ENCODE measurements around the gene CD84.

CD84 gene

DNA sequence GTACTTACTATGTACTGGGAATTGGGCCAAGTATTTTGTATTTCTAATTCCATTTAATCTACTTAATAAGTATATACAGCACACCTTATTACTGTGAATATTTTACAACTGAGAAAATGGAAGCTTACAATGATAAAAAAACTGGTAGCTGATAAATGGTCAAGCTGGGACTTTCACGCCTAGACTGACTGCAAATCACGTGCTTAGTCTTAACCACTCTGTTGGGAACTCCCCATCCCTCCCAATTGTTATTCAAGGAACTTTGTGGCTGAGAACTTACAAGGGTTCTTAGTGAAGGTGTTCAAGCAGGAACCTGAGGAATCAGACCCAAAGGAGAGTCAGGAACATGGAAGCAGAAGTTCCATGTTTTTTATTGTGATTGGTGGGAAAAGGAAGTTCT, 26.9 kb downstream of the CD84 start:
- no peak overlapping the region for H3K4ac ChIP-seq (ENCODE audit: low read depth, low read length)
- no peak overlapping the region for H3K27ac ChIP-seq (ENCODE audit: low read depth, low read length)
- H3K4me2 ChIP-seq (ENCODE audit: low read length), result no peak overlapping the region
- H3K79me1 ChIP-seq (ENCODE audit: low read length), result no peaks in the 10 kb centered on the region
- no peak overlapping the region for H4K91ac ChIP-seq (ENCODE audit: low read depth, low read length)
- no peak for DNase-seq
- no peak overlapping the region for H3K9ac ChIP-seq (ENCODE audit: low read length)
- H3K18ac ChIP-seq (ENCODE audit: low read length), result no peak overlapping the region
- no peak overlapping the region for H4K12ac ChIP-seq (ENCODE audit: low read depth, low read length)
- no peak overlapping the region for H2BK12ac ChIP-seq (ENCODE audit: low read length)
- H3K79me2 ChIP-seq (ENCODE audit: control insufficient read depth, insufficient read depth, low read length, poor library complexity), result no peaks in the 10 kb centered on the region
- H2BK5ac ChIP-seq (ENCODE audit: low read depth, low read length, poor library complexity), result no peak overlapping the region
- no peak overlapping the region for H3K14ac ChIP-seq (ENCODE audit: low read length)
- WGBS (ENCODE audit: extremely low coverage, insufficient coverage, insufficient read length), result no CpG with 5 or more reads among the region's 2 CpGs
- no peaks in the 10 kb centered on the region for H3K27me3 ChIP-seq (ENCODE audit: insufficient read depth, low read length)
- no peak overlapping the region for H3K4me3 ChIP-seq (ENCODE audit: low read depth, low read length)
- no peak overlapping the region for H4K8ac ChIP-seq (ENCODE audit: low read depth, low read length)
- no peaks in the 10 kb centered on the region for H3K36me3 ChIP-seq (ENCODE audit: control insufficient read depth in 1 of 2, insufficient read depth in 2 of 2, low read length in 2 of 2)
- H3K4me1 ChIP-seq (ENCODE audit: control insufficient read depth in 1 of 2, insufficient read depth in 2 of 2, low read length in 2 of 2), result no peaks in the 10 kb centered on the region
- H3K9me3 ChIP-seq (ENCODE audit: insufficient read depth, low read depth, low read length), result no peaks in the 10 kb centered on the region
- no peak overlapping the region for H3K23ac ChIP-seq (ENCODE audit: low read length)
- H2BK120ac ChIP-seq (ENCODE audit: insufficient read depth, low read length, poor library complexity), result no peak overlapping the region
- H2AK5ac ChIP-seq (ENCODE audit: low read length), result no peak overlapping the region
- H2AFZ ChIP-seq (ENCODE audit: insufficient read depth, low read length, poor library complexity), result no peak overlapping the region

DNA sequence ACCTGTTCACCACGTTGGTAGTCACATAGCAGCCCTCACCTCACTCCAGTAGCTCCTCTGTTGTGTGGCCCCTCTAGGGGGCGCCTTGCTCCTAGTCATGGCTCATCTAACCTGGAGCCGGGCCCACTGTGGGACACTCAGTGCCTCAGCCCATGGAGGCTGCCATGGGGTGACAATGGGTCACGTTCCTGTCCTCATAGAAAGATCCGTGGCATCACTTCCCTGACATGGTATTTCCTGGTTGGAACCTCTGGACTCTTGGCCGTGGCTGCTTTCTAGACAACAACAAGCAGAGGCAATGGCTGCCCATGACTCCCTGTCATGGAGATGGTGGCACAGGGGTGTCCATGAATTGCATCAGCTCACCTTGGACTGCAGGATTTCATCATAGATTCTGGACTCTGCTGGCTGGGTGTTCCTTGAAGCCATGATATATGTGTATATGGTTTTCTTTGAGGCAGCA, 28.7 kb downstream of the CD84 start:
- Histone ChIP-seq H4K12ac (ENCODE audit: low read depth, low read length) (no peak overlapping the region), H3K23ac (ENCODE audit: low read length) (no peak overlapping the region), H3K27me3 (ENCODE audit: insufficient read depth, low read length) (no peaks in the 10 kb centered on the region), H3K36me3 (ENCODE audit: control insufficient read depth in 1 of 2, insufficient read depth in 2 of 2, low read length in 2 of 2) (no peaks in the 10 kb centered on the region), H3K4me2 (ENCODE audit: low read length) (no peak overlapping the region), H2BK5ac (ENCODE audit: low read depth, low read length, poor library complexity) (no peak overlapping the region), H2BK12ac (ENCODE audit: low read length) (no peak overlapping the region), H3K4me3 (ENCODE audit: low read depth, low read length) (no peak overlapping the region), H3K9ac (ENCODE audit: low read length) (no peak overlapping the region), H2BK120ac (ENCODE audit: insufficient read depth, low read length, poor library complexity) (no peak overlapping the region), H3K4ac (ENCODE audit: low read depth, low read length) (no peak overlapping the region), H3K27ac (ENCODE audit: low read depth, low read length) (no peak overlapping the region), H4K91ac (ENCODE audit: low read depth, low read length) (no peak overlapping the region), H2AFZ (ENCODE audit: insufficient read depth, low read length, poor library complexity) (no peak overlapping the region), H3K79me2 (ENCODE audit: control insufficient read depth, insufficient read depth, low read length, poor library complexity) (no peaks in the 10 kb centered on the region), H3K18ac (ENCODE audit: low read length) (no peak overlapping the region), H3K14ac (ENCODE audit: low read length) (no peak overlapping the region), H2AK5ac (ENCODE audit: low read length) (no peak overlapping the region), H3K4me1 (ENCODE audit: control insufficient read depth in 1 of 2, insufficient read depth in 2 of 2, low read length in 2 of 2) (no peaks in the 10 kb centered on the region), H3K9me3 (ENCODE audit: insufficient read depth, low read depth, low read length) (no peaks in the 10 kb centered on the region), H3K79me1 (ENCODE audit: low read length) (no peaks in the 10 kb centered on the region), H4K8ac (ENCODE audit: low read depth, low read length) (no peak overlapping the region)
- no CpG with 5 or more reads among the region's 6 CpGs for WGBS (ENCODE audit: extremely low coverage, insufficient coverage, insufficient read length)
- no peak for DNase-seq

- no peak overlapping the region for H2BK12ac ChIP-seq (ENCODE audit: low read length)
- no peak overlapping the region for H3K4me2 ChIP-seq (ENCODE audit: low read length)
- H3K27me3 ChIP-seq (ENCODE audit: insufficient read depth, low read length), result no peaks in the 10 kb centered on the region
- H3K79me1 ChIP-seq (ENCODE audit: low read length), result no peaks in the 10 kb centered on the region
- H3K18ac ChIP-seq (ENCODE audit: low read length), result no peak overlapping the region
- H2AFZ ChIP-seq (ENCODE audit: insufficient read depth, low read length, poor library complexity), result no peak overlapping the region
- H3K4me1 ChIP-seq (ENCODE audit: control insufficient read depth in 1 of 2, insufficient read depth in 2 of 2, low read length in 2 of 2), result no peaks in the 10 kb centered on the region
- no peak overlapping the region for H3K14ac ChIP-seq (ENCODE audit: low read length)
- no peak for DNase-seq
- H3K36me3 ChIP-seq (ENCODE audit: control insufficient read depth in 1 of 2, insufficient read depth in 2 of 2, low read length in 2 of 2), result no peaks in the 10 kb centered on the region
- H2BK5ac ChIP-seq (ENCODE audit: low read depth, low read length, poor library complexity), result no peak overlapping the region
- H4K91ac ChIP-seq (ENCODE audit: low read depth, low read length), result no peak overlapping the region
- no peak overlapping the region for H3K4ac ChIP-seq (ENCODE audit: low read depth, low read length)
- H2AK5ac ChIP-seq (ENCODE audit: low read length), result no peak overlapping the region
- no CpG with 5 or more reads among the region's 3 CpGs for WGBS (ENCODE audit: extremely low coverage, insufficient coverage, insufficient read length)
- H3K23ac ChIP-seq (ENCODE audit: low read length), result no peak overlapping the region
- no peak overlapping the region for H3K9ac ChIP-seq (ENCODE audit: low read length)
- H3K79me2 ChIP-seq (ENCODE audit: control insufficient read depth, insufficient read depth, low read length, poor library complexity), result no peaks in the 10 kb centered on the region
- H2BK120ac ChIP-seq (ENCODE audit: insufficient read depth, low read length, poor library complexity), result no peak overlapping the region
- H3K4me3 ChIP-seq (ENCODE audit: low read depth, low read length), result no peak overlapping the region
- no peak overlapping the region for H3K27ac ChIP-seq (ENCODE audit: low read depth, low read length)
- H3K9me3 ChIP-seq (ENCODE audit: insufficient read depth, low read depth, low read length), result no peaks in the 10 kb centered on the region
- H4K8ac ChIP-seq (ENCODE audit: low read depth, low read length), result no peak overlapping the region
- no peak overlapping the region for H4K12ac ChIP-seq (ENCODE audit: low read depth, low read length)
Observed at GRCh38 chr1:160549665-160550006, 29.7 kb downstream of the CD84 start.

- H3K4ac ChIP-seq (ENCODE audit: low read depth, low read length), result no peak overlapping the region
- no peak overlapping the region for H3K23ac ChIP-seq (ENCODE audit: low read length)
- no peaks in the 10 kb centered on the region for H3K9me3 ChIP-seq (ENCODE audit: insufficient read depth, low read depth, low read length)
- no peaks in the 10 kb centered on the region for H3K36me3 ChIP-seq (ENCODE audit: control insufficient read depth in 1 of 2, insufficient read depth in 2 of 2, low read length in 2 of 2)
- DNase-seq, result no peak
- H3K79me1 ChIP-seq (ENCODE audit: low read length), result no peaks in the 10 kb centered on the region
- no peaks in the 10 kb centered on the region for H3K27me3 ChIP-seq (ENCODE audit: insufficient read depth, low read length)
- H2BK5ac ChIP-seq (ENCODE audit: low read depth, low read length, poor library complexity), result no peak overlapping the region
- no peak overlapping the region for H2BK120ac ChIP-seq (ENCODE audit: insufficient read depth, low read length, poor library complexity)
- no CpG with 5 or more reads among the region's 5 CpGs for WGBS (ENCODE audit: extremely low coverage, insufficient coverage, insufficient read length)
- no peak overlapping the region for H2AK5ac ChIP-seq (ENCODE audit: low read length)
- H2BK12ac ChIP-seq (ENCODE audit: low read length), result no peak overlapping the region
- no peaks in the 10 kb centered on the region for H3K79me2 ChIP-seq (ENCODE audit: control insufficient read depth, insufficient read depth, low read length, poor library complexity)
- H3K4me1 ChIP-seq (ENCODE audit: control insufficient read depth in 1 of 2, insufficient read depth in 2 of 2, low read length in 2 of 2), result no peaks in the 10 kb centered on the region
- H3K9ac ChIP-seq (ENCODE audit: low read length), result no peak overlapping the region
- no peak overlapping the region for H3K27ac ChIP-seq (ENCODE audit: low read depth, low read length)
- H3K18ac ChIP-seq (ENCODE audit: low read length), result no peak overlapping the region
- H2AFZ ChIP-seq (ENCODE audit: insufficient read depth, low read length, poor library complexity), result no peak overlapping the region
- no peak overlapping the region for H3K4me2 ChIP-seq (ENCODE audit: low read length)
- no peak overlapping the region for H4K8ac ChIP-seq (ENCODE audit: low read depth, low read length)
- no peak overlapping the region for H3K4me3 ChIP-seq (ENCODE audit: low read depth, low read length)
- H3K14ac ChIP-seq (ENCODE audit: low read length), result no peak overlapping the region
- H4K12ac ChIP-seq (ENCODE audit: low read depth, low read length), result no peak overlapping the region
- H4K91ac ChIP-seq (ENCODE audit: low read depth, low read length), result no peak overlapping the region
Observed at GRCh38 chr1:160548960-160549664, 30.2 kb downstream of the CD84 start.

Measured in trophoblast cell (in vitro differentiated cells and primary cell).